HL-60/S4 (cell line): ENCODE data around the gene ARF6.
"Not testable (repeated sequence)": the region's sequence is repeated elsewhere in the genome, so short reads cannot be mapped to it uniquely, and the experiment has no call there.

Experiments used
- in situ Hi-C: fragments of 300-500 bp; cut with MboI; formaldehyde crosslinking; loops from 2 replicates; pipeline ENCODE4 v1.14.3; 2022; ENCODE audit warnings: low sequenced_read_pairs

The ARF6 gene

GRCh38 chr14:49936882-49937281 is 44.0 kb downstream of the ARF6 start:
- in situ Hi-C loops = not testable (repeated sequence)

GRCh38 chr14:49939215-49939614 is 46.3 kb downstream of the ARF6 start:
- in situ Hi-C loops = not testable (repeated sequence)

- in situ Hi-C loops = no loop called here
Measured at GRCh38 chr14:49939884-49940510, 47.1 kb downstream of the ARF6 start.

- in situ Hi-C loops = no loop called here
Measured at GRCh38 chr14:49940808-49941421, 48.0 kb downstream of the ARF6 start.

- in situ Hi-C loops = no loop called here
Measured at GRCh38 chr14:49942090-49942489, 49.2 kb downstream of the ARF6 start.

- in situ Hi-C loops = no loop called here
Measured at GRCh38 chr14:49944501-49944900, 51.6 kb downstream of the ARF6 start.

GRCh38 chr14:49945448-49946319 is 52.8 kb downstream of the ARF6 start:
- in situ Hi-C loops = no loop called here
